ENCODE data around the gene ATP6V0D1.

The ATP6V0D1 gene

GRCh38 chr16:67397812-67398545 lies 83.0 kb downstream of the ATP6V0D1 start:
- POLR2A ChIA-PET: no interaction called here
- TF ChIP-seq, protein P1, sequence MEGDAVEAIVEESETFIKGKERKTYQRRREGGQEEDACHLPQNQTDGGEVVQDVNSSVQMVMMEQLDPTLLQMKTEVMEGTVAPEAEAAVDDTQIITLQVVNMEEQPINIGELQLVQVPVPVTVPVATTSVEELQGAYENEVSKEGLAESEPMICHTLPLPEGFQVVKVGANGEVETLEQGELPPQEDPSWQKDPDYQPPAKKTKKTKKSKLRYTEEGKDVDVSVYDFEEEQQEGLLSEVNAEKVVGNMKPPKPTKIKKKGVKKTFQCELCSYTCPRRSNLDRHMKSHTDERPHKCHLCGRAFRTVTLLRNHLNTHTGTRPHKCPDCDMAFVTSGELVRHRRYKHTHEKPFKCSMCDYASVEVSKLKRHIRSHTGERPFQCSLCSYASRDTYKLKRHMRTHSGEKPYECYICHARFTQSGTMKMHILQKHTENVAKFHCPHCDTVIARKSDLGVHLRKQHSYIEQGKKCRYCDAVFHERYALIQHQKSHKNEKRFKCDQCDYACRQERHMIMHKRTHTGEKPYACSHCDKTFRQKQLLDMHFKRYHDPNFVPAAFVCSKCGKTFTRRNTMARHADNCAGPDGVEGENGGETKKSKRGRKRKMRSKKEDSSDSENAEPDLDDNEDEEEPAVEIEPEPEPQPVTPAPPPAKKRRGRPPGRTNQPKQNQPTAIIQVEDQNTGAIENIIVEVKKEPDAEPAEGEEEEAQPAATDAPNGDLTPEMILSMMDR (IDR thresholded peaks at IDR 0.05; ENCODE audit: control extremely low read depth, extremely low read depth, low read depth, missing control alignments): no peak
- CTCF ChIA-PET: interaction anchor here (0.6 to 4.8 kb wide), 10 partner anchors 7 to 137 kb away, joined by 3 to 29 read pairs (median 3); partner anchors contain the start of genes KCTD19 and LRRC36
- no peak for DNase-seq (ENCODE audit: extremely low spot score)

GRCh38 chr16:67397036-67397801 lies 83.7 kb downstream of the ATP6V0D1 start:
- ChIA-PET CTCF (interaction anchor here (0.8 to 4.8 kb wide), 6 partner anchors 10 to 137 kb away, joined by 3 to 29 read pairs (median 3); partner anchors contain the start of genes KCTD19 and LRRC36), POLR2A (no interaction called here)
- no peak for DNase-seq (ENCODE audit: extremely low spot score)
- TF ChIP-seq, protein P1 (IDR thresholded peaks at IDR 0.05; ENCODE audit: control extremely low read depth, extremely low read depth, low read depth, missing control alignments): no peak

GRCh38 chr16:67396159-67397035 lies 84.6 kb downstream of the ATP6V0D1 start:
- ChIA-PET POLR2A (no interaction called here), CTCF (interaction anchor here (1.1 to 4.8 kb wide), 3 partner anchors 9 to 118 kb away, joined by 3 to 24 read pairs (median 3); partner anchors contain the start of genes KCTD19 and LRRC36)
- TF ChIP-seq, protein P1 (IDR thresholded peaks at IDR 0.05; ENCODE audit: control extremely low read depth, extremely low read depth, low read depth, missing control alignments): no peak
- DNase-seq (ENCODE audit: extremely low spot score): no peak

DNA sequence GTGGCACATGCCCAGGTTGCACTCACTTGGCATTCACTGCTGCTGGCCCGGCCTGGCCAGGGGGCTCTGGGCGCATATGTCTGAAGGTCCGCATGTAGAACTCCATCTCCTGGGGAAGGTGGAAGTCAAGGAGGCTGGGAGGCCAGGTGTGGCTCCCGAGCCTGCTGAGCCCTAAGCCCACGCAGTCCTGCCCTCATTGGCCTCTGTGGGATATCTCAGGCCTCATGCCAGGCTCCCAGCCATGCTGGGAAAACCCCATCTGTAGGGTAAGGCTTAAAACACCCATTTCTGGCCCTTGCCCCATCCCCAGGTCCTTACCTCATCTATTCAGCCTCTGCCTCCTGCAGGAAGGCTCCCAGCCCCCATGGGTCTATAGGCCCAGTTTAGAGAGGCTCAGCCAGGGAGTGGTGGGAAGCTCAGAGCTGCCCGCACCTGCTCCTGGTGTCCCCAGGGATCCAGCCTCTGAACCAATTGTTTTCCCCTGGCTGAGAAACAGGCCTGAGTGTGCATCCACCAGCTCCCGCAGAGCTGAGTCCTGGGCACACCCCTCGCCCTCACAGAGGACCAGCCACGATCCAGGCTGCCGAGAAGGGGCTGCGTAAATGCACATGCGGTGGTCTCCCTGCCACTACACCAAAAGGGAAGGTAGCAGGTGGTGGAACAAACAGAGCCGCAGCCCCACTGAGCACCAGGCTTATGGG lies 85.3 kb downstream of the ATP6V0D1 start:
- no peak for DNase-seq (ENCODE audit: extremely low spot score)
- POLR2A ChIA-PET: no interaction called here
- TF ChIP-seq, protein P1 (IDR thresholded peaks at IDR 0.05; ENCODE audit: control extremely low read depth, extremely low read depth, low read depth, missing control alignments): no peak
- CTCF ChIA-PET: no interaction called here

GRCh38 chr16:67395105-67395457 lies 85.9 kb downstream of the ATP6V0D1 start:
- ChIA-PET CTCF (no interaction called here), POLR2A (no interaction called here)
- TF ChIP-seq, protein P1 (IDR thresholded peaks at IDR 0.05; ENCODE audit: control extremely low read depth, extremely low read depth, low read depth, missing control alignments): no peak
- DNase-seq (ENCODE audit: extremely low spot score): no peak
